Stimulated activated CD4-positive, alpha-beta T cell treated with anti-CD3 and anti-CD28 coated beads, TNF-alpha, amount 100 ng/mL, for 4 hours (primary cell): ENCODE results near the gene PLPP1.

Experiments
- DNase-seq, 3 experiments: peaks; one replicate each; pipeline ENCODE4 v3.0.0-alpha.2; 2020; ENCODE audit warnings: low read depth in 3 of 3

PLPP1 gene

DNA sequence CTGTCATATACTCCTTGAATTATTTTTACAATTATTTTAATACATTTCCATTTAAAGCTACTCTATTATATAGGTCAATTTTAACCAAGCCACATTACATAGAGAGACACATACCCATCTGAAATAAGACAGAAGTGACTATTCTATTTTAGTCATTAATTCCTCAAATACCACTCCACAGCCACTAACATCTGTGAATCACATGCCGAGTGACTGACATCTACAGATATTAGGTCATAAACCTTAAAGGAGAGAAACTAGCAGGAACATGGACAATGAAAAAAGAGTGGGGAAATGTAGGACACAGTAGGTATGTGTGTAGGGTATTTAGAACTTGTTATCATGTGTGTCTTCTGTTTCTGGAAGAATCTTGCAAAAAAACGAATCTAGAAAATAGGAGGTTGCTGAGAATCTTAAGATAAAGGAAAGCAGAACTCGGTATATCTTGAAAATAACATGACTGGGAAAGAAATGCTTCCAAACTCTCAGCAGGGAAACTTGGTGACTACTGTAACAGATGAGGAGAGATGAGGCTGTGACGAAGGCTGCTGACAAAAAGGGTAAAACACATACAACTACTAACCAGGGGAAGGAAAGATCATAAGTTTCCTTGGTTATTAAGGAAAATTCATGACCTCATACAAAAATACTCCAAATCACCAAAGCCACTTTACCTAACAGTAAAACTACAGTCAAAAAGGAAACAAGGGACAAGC, 84.6 kb downstream of the PLPP1 start:
- no peak for DNase-seq

DNA sequence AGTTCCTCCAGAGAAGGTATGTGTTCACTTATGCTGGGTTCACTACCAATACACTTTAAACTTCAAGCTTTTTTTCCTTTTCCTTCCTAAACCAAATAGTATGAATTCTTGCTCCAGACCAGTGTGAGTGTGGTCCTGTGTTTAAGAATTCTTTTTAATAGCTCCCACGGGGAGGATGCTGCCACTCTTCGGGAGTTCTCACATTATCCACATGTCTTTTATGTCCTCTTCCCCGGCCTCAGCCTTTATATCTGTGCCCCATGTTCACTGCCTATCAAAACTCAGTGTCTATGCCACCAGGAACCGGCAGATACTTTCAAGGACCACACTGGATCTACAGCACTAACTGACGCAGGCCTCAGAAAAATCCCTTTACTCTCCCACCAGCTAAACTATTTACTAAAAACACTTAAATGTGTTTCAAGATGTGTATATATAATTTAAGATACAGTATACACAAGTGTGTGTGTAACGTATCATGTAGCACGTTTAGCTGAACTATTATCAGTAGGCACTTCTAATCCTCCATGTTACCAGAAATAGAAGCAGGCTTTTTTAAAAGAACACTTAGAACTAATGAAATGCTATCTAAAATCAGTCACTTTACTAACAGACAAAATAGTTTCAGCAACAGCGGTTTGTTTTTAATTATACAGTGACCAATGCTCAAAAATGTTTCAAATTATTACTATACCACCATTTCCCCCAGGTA, 88.0 kb downstream of the PLPP1 start:
- DNase-seq, result no peak

DNA sequence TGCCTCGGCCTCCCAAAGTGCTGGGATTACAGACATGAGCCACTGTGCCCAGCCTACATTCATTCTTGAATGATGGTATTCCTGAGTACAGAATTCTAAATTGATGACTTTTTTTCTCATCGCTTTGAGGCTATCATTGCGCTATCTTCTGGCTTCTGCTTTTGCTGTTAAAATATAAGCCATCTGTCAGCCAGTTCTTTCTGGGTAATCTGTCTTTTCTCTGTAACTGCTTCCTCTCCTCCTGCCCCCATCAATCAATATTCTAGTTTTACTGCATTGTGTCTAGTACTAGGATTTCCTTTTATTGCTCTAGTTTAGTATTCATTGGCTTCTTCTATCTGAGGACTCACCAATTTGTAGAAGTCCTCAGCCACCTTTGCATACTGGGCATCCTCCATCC, 89.0 kb downstream of the PLPP1 start:
- DNase-seq, result no peak

DNA sequence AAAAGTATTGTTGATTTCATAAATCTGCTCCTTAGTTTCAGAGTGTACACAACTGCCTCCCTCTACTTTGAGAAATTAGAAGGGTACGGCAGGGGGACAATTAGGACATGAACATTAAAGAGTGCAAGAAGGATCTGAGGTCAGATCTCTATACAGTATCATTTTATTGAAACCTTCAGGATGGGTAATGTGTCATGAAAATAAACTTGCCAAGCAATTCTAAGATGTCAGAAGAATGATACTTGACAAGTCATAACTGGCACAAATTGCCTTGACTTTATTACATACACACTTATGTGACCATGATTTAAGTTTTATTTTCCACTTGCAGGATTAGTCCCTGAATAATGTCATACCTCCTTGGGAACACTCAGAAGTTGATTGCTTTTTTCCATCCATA, 92.8 kb downstream of the PLPP1 start:
- no peak for DNase-seq

DNA sequence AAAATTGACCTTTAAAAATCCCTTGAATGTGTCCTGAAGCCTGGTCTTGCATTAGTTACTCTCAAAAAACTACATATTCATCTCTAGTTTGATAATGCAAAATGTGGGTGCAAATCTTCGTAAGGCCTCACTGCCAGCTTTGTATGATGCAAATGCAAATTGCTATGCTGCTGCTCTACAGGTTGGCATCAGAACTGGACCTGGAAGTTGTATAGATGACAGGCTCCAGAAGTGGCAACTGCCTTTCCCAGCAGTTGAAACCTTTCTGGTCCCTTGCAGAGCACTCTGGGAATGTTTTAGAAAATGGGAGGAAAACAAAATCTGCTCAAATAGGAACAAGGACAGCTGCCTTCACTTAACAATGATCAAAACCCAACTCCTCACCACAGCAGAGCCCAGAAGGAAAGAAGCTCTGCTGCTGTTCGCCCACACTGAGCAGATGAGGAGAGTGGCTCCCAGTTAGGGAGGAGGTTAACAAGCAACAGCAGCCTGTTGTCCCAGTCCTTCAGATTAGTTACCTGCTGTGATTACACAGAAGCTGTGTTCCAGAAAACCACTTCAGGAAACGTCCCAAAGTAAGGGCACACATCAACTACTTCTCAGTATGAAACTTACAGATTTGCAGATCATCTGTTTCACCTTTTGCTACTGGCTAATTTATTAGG, 93.5 kb downstream of the PLPP1 start:
- DNase-seq, result no peak

DNA sequence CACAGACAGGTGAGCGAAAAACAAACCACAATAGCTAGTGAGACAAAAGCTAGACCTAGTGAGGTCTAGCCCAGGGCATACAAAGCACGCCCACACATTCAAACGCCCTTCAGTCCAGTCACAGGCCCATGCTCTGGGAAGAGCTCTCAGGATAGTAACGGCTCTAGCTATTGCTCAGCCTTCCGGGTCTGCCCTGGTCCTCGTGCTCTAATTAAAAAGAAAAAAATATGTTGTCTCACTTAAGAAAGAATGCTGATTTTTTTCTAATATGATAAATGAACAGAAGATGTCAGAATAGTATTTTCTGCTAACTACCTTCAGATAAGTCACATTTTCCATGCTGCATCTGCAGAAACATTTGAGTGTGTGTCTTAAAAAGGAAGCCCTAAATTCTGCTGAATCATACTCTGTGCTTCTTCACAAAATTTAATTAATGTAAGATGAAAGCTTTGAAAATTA, 94.5 kb downstream of the PLPP1 start:
- peak in 1 of 3 experiments; percentile 9 for DNase-seq

DNA sequence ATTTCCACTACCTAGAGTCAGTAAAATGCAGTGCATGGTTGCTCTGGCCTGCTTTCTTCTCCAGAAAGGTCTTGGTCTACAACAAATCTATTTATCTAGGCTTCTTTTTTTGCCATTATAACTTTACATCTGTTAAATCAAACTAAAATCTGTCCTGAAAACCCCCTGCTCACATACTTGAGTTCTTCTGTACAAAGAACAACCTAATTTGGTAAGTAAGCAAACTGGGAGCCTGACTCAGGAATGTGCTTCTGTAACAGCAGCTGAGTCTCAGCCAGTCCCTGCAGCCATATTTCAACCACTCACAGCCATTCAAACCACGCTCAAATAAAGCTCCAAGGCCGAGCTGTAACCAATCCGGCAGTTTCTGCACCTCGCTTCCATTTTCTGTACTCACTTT, 95.8 kb downstream of the PLPP1 start:
- no peak for DNase-seq

DNA sequence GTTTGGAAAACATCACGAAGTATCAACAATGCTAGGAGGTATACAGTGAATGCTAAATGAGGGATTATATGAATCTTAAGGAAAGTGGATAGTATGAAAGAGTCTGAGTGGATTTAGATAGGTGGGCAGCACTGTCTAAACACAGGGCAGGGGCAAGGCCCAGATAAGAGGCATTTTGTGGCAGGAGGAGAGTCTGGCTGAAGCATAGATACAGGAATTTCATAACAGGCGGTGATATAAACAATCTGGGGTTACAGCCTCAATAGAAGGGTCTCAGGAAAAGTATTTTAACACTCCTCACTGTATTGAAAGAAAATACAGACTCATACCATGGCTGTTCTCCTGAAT, 96.9 kb downstream of the PLPP1 start:
- no peak for DNase-seq

DNA sequence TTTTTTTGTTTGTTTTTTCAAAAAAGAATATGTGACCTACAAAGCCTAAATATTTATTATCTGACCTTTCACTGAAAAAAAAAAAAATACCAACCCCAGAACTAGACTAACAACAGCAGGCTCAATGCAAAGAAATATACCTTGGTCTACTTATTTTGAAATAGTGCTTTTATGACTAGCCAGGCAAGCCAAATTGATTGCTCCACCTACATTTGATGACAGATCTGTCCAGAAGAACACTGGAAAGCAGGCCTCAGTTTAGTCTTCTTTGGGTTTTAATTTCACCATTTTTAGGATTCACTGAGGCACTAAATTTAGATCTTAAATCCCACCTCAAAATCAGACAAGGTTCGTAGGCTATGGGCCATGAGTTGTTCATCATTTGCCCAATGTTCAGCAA, 97.3 kb downstream of the PLPP1 start:
- DNase-seq, result no peak

DNA sequence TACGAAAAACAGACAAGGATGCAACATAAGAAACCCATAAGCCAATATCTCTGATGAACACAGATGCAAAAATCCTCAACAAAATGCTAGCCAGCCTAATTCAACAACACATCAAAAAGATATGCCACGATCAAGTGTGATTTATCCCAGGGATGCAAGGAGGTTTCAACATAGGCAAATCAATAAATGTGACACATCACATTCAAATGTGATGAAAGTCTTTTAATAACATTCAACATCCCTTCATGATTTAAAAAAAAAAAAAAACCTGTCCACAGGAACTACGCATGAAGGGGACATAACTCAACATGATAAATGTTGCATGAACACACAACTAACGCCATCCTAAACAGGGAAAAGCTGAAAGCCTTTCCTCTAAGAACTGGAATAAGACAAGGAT, 102.2 kb downstream of the PLPP1 start:
- no peak for DNase-seq

DNA sequence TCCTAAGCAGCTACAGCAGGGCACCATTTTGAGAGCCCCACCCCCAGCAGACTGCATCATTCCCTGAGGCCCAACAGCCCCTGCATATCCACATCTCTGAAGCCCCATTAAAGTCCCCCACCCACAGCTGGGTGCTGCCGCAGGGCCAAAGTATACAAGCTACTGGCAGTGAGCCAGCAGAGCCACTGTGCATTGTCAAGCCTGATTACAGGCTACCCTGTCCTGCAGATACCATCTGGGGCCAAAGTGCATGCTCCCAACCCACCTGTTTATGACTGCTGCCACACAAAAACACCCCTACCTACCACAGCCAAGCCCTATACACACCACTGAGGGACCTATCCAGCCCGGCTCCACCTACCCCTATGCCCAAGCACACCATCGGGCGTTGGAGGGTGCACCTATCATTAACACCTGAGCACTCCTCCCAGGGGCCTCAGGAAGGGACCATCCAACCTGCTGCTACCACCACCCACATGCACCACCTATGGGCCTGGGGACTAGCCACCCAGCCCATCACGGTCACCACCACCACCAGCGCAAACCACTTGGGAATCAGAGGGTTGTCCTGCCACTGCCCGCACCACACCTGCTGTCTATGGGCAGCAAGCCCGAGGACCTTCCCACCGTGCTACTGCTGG, 105.0 kb downstream of the PLPP1 start:
- DNase-seq, result no peak

DNA sequence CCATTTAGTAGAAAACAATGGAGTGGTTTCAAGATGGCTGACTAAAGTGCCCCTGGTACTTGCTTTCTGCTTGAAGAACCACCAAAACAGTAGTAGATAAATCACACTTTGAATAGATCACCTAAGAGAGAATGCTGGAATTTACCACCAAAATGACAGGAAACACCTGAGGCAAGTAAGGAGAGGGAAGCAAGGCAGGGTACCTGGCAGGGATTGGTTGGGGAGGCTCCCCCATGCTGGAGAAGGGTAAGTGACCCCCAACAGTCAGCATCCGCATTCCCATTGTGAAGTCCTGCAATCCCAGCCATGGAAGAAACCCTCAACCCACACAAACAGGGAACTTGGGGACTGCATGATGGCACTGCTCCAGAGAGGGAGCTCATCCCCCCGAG, 105.5 kb downstream of the PLPP1 start:
- DNase-seq, result no peak

DNA sequence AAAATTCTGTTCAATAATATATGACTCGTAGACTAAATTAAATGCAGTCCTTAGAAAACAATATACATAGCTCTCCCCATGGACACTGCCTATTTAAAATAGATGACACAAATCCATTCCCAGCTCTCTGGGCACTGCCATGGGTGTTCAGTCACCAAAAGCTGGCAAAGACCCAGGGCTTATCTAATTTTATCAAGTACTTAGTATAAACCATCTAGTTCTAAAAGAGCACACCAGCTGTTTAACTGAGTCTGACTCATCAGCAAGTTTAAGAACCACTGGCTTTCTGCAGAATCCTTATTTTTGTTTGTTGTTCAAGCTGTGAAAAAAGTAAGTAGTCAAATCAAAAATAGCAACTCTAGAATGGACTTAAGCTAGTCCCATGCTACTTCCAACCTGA, 107.6 kb downstream of the PLPP1 start:
- DNase-seq, result no peak

DNA sequence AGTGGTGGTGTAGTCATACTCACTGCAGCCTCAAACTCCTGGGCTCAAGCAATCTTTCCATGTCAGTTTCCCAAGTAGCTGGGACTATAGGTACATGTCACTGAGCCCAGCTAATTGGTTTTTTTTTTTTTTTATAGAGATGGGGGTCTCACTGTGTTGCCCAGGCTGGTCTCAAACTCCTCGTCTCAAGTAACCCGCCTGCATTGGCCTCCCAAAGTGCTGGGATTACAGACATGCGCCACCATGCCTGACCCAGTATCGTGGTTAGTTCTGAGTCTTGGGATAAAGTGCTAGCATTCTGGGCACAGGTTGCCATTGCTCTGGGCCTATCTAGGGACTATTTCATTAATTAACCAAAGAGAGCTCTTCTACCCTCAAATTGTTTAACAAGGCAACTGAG, 108.3 kb downstream of the PLPP1 start:
- DNase-seq, result no peak

DNA sequence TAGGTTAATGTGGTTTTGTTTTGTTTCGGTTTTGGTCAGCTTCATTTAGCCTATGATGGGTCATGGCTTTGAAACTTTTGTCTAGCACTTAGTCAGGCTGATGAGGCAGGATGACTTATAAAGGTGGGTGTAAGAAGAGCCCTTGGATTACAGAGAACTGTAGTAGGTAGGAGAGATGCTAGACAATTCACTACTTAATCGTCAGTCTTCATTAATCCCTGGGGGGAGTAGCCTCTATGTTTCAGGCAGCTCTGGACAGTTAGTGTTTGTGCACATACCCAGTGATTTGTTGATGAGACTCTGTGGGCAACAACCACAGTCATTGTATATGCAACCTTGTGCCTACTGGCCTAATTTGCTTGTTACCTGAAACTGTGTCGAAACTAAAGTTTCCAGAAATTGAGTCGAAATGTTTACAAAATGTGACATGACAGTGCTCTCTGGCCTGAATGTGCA, 113.7 kb downstream of the PLPP1 start:
- no peak for DNase-seq

DNA sequence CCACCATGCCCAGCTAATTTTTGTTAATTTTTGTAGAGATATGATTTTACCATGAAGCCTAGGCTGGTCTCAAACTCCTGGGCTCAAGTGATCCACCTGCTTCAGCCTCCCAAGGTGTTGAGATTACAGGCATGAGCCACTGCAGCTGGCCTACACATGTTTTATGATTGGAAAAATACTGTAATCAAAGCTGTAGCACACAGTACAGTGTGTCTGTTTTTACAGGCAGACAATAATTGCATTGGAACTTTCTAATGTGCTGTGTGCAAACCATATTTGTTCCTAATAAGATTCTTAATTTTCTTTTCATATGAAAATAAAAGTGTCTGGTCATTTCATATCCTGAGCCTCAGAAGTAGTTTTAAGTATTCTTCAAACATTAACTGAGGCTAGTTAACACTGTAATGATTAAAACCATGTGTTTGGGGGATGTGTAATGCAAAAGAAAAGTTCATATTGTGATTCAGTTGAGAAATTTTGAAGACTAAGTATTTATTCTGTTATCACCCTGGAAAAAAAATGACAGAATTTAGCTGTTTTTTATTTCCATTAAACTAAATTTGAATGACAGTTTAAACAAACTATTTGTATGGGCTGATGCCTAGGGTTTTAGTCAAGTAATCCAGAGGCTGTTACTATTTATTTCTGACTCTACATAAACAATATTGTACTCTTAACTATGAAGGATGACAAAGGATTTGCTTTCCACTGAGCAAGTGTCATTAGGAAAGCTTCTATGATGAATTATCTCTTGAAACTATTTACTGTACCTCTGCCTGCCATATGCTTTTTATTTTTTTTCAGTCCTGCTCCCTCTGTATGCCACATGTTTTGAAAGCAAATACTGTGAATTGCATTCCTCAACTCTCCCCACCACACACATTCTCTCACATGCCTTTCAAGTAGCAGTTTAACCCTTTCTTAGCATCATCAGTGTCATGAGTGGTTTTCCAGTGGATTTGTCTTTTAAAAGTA, 115.5 kb downstream of the PLPP1 start:
- no peak for DNase-seq

DNA sequence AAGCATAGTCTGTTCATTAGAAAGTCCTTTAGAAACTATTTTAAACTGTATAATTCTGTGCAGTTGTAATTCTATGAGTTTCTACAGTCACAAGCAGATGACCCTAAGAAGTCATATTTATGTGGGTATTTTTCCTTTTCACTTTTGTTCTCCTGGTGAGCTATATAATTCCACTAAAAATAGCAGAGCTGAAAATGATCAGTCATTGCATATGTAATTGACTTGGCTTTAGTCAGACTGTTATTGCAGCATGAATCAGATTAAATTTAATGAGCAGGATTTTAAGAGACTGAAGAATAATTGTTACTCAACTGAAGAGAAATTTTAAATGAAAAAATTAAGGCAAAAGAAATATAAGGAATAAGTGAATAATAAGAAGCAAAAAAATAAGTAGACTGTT, 118.5 kb downstream of the PLPP1 start:
- no peak for DNase-seq

DNA sequence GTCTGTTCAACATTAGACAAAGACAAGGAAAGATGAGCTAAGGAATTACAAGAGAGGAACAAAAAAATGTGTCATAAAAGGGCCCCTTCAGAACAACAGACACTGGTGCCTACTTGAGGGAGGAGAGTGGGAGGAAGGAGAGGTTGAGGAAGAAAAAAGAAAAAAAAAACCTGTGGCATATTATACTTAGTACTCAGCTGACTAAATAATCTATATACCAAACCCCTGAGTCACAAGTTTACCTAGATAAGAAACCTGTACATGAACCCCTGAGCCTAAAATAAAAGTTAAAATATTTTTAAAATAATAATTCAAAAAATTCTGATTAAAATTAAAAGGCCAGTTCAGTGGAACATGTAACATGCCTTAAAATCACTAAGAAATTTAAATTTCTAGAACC, 119.7 kb downstream of the PLPP1 start:
- no peak for DNase-seq

DNA sequence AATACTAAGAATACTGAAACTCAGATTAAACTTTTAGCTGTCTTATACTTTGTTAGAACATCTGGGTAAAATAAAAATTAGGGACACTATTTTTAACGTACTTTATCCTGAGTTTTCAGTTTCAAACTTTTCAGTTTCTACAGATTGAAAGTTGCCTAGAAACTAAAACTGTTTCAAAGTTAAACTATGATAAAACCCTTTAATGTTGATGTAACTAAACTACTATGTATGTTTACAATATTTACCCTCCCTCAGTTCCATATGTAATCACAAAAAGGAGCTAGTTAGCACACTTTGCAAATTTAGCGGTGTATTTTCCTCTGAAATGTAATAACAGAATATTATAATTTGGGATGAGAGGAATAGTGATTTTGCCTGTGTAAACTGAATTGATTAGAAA, 121.1 kb downstream of the PLPP1 start:
- no peak for DNase-seq

DNA sequence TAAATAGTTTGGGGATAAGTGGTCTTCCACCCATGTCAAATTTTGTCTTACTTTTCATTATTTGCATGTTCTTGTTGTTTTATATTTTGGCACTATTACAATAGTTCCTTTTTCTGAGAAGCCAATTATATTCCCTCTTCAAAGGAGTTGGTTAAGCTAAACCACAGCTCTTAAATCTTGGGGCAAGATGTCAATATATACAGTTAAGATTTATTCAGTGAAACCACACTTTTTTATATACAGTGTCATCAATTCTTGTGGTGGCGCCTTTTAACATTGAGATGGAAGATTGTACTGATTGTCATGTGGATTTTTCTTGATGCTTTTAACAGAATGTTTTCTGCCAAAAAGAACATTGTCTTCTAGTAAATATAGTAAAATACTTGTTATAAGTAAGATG, 122.9 kb downstream of the PLPP1 start:
- DNase-seq, result no peak

DNA sequence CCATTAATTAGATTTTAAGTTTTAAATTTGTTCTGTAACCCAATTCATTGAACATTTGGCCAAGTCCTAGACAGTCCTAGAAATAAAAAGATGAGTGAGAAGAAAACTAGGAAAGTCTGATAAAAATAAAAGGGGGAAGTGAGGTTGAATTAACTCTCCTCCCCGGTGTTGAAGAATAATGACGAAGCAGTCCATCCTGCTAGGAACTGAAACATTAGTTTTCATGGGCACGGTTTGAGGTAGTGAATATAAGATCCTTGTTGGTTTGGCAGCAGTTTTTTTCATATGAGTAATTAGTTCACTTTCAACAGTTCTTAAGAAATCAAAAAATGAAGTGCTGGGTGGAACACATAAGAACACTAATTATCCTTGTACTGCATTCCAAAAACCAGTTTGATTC, 123.9 kb downstream of the PLPP1 start:
- no peak for DNase-seq
